ENCODE results near the gene POLR3A. TPM values are rescaled to one million over a fixed set of nuclear protein-coding genes. Genes with fewer than 3 reads are reported as not detected.
"Not testable (repeated sequence)": the region's sequence is repeated elsewhere in the genome, so short reads cannot be mapped to it uniquely, and the experiment has no call there.

The POLR3A gene
- total RNA-seq, 2 experiments from 2014 or later = 17.0 to 18.5 TPM

DNA sequence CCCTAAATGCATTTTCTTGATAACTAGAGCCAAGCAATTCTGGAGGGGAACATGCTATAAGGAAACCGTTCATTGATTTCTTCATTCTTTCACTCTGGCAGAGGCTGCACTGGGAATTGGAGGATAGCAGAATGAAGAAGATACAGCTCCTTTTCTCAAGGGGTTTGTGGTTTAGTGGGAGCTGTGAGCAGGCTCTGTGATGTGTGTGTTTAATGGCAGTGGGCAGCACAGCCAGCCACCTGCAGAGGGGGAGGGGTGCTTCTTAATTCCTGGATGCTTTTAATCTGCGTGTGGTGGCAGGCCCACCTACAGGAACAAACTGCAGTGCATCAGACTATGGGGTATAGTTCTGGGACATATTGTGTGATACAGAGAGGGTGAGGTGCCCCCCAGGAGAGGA is 36.3 kb upstream of the POLR3A start:
- peaks cover 54% of the 10 kb centered on the region for H3K4me1 Mint-ChIP-seq (ENCODE audit: low read depth)
- no peak overlapping the region for H3K27ac Mint-ChIP-seq
- DNase-seq = no peak
- no peak overlapping the region for H3K4me3 Mint-ChIP-seq
- ATAC-seq = no peak
- no peaks in the 10 kb centered on the region for H3K36me3 Mint-ChIP-seq (ENCODE audit: low read depth)
- ChIA-PET POLR2A (no interaction called here), CTCF (interaction anchor here (2.0 kb wide), 1 partner anchor 18 kb away, joined by 9 read pairs; no protein-coding TSS in a partner anchor)
- no peaks in the 10 kb centered on the region for H3K27me3 Mint-ChIP-seq (ENCODE audit: low read depth)
- H3K9me3 Mint-ChIP-seq (ENCODE audit: insufficient read depth) = no peaks in the 10 kb centered on the region

DNA sequence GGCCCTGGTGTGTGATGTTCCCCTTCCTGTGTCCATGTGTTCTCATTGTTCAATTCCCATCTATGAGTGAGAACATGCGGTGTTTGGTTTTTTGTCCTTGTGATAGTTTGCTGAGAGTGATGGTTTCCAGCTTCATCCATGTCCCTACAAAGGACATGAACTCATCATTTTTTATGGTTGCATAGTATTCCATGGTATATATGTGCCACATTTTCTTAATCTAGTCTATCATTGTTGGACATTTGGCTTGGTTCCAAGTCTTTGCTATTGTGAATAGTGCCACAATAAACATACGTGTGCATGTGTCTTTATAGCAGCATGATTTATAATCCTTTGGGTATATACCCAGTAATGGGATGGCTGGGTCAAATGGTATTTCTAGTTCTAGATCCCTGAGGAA is 35.6 kb upstream of the POLR3A start:
- CTCF ChIA-PET; H3K27ac Mint-ChIP-seq; H3K36me3 Mint-ChIP-seq (ENCODE audit: low read depth); H3K27me3 Mint-ChIP-seq (ENCODE audit: low read depth); H3K4me3 Mint-ChIP-seq; DNase-seq; POLR2A ChIA-PET; ATAC-seq; H3K9me3 Mint-ChIP-seq (ENCODE audit: insufficient read depth): not testable (repeated sequence)
- peaks cover 59% of the 10 kb centered on the region for H3K4me1 Mint-ChIP-seq (ENCODE audit: low read depth)

DNA sequence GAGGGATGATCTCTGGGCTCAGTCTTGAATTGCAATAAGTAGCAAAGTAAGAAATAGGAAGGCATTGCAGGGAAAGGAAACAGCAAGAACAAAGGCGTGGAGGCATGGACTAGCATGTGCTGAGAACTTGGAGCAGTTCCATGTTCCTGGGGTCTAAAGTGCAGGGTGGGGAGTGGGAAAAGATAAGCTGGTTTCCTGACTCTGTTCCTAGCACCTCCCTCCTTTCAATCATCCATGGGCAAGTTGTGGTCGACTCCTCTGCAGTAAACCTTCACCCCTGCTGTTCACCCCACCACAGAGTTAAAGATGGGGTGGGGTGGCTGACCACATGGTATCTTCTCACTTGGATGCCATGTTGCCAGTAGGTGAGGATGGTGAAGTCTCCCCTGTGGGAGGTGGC is 33.9 kb upstream of the POLR3A start:
- ChIA-PET POLR2A (no interaction called here), CTCF (interaction anchor here (1.9 kb wide), 1 partner anchor 16 kb away, joined by 11 read pairs; no protein-coding TSS in a partner anchor)
- peak overlapping the region; percentile 88 for H3K27ac Mint-ChIP-seq
- H3K4me1 Mint-ChIP-seq (ENCODE audit: low read depth) = peaks cover 63% of the 10 kb centered on the region
- no peak for ATAC-seq
- no peaks in the 10 kb centered on the region for H3K9me3 Mint-ChIP-seq (ENCODE audit: insufficient read depth)
- no peaks in the 10 kb centered on the region for H3K27me3 Mint-ChIP-seq (ENCODE audit: low read depth)
- H3K4me3 Mint-ChIP-seq = no peak overlapping the region
- no peaks in the 10 kb centered on the region for H3K36me3 Mint-ChIP-seq (ENCODE audit: low read depth)
- DNase-seq = no peak

DNA sequence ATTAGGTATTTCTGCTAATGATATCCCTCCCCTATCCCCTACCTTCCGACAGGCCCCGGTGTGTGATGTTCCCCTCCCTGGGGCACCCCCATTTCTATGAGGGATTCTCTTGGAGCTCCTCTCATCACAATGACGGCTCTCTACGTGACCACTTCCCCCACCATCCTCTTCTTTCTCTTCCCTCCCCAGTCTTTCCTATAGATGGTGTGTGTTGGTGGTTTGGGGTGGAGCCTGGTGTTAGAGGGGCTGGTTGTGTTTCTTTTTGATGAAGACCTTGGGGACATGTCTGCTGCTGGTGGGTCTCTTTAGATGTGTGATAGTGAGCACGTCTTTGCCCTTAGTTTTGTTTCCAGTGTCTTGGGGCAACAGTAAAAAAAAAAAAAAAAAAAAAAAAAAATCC is 33.0 kb upstream of the POLR3A start:
- Mint-ChIP-seq H3K36me3 (ENCODE audit: low read depth) (no peaks in the 10 kb centered on the region), H3K27ac (peak overlapping the region; percentile 88), H3K9me3 (ENCODE audit: insufficient read depth) (no peaks in the 10 kb centered on the region), H3K4me3 (peak overlapping the region; percentile 56), H3K27me3 (ENCODE audit: low read depth) (no peaks in the 10 kb centered on the region), H3K4me1 (ENCODE audit: low read depth) (peaks cover 62% of the 10 kb centered on the region)
- DNase-seq (peak; percentile 82), ATAC-seq (peak; percentile 93)
- ChIA-PET POLR2A (no interaction called here), CTCF (interaction anchor here (1.9 kb wide), 1 partner anchor 15 kb away, joined by 11 read pairs; no protein-coding TSS in a partner anchor)

DNA sequence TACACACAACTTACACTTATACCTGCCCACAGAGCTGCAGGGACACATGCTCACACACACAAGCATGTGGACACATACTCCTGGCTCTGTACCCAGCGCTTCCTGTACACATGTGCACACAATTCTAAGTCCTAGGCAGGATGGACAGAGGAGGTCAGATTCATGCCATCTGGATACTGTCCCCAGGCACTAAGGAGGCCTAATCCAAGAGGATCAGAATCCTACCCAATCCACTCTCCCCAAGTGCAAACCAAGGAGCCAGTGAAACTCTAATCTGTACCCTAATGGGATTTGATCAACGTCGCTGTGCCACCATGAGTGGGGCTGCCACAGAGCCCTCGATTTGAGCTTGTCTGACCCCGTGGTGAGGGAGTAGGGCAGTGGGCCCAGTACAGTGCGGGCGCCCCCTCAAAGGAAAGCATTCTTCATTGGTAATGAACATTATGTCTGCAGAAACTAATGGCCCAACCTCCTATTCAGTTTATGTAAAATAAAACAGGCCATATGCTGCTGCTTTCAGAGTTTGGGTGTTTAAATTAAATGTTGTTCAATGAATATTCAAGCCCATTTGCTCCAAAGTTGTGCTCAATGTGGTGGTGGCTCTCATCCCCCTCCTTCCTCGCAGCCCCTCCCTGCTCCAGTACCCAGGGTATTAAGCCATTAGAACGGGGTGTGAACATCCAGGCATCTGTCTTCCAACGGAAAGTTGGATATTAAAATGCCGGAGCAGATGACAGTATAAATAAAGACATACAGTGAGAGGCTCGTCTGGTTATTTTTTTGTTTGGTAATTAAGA is 30.8 kb upstream of the POLR3A start:
- no peak for DNase-seq
- H3K4me1 Mint-ChIP-seq (ENCODE audit: low read depth) = peaks cover 49% of the 10 kb centered on the region
- POLR2A ChIA-PET = no interaction called here
- H3K27ac Mint-ChIP-seq = peak overlapping the region; percentile 63
- CTCF ChIA-PET = interaction anchor here (1.0 kb wide), 1 partner anchor 13 kb away, joined by 3 read pairs; no protein-coding TSS in a partner anchor
- no peak overlapping the region for H3K4me3 Mint-ChIP-seq
- no peaks in the 10 kb centered on the region for H3K27me3 Mint-ChIP-seq (ENCODE audit: low read depth)
- H3K9me3 Mint-ChIP-seq (ENCODE audit: insufficient read depth) = no peaks in the 10 kb centered on the region
- H3K36me3 Mint-ChIP-seq (ENCODE audit: low read depth) = no peaks in the 10 kb centered on the region
- ATAC-seq = no peak

DNA sequence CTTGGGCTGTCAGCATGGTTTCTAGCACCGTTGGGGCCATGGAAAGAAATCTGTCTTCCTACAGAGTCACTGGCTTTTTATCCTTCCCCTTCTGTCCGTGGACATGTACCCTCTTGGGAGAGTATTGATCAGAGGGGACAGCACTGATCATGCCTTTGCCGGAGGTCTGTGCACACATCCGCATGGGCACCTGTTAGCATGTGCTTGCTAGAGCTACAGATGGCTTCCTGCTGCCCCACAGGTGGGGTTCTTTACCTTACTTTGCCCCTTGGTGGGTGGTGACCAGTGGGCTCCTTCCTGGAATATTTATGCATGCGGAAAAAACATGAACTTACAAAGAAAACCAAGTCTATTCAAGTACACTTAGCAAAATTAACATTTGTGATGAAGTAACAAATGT is 29.2 kb upstream of the POLR3A start:
- H3K4me1 Mint-ChIP-seq (ENCODE audit: low read depth) = peaks cover 43% of the 10 kb centered on the region
- ChIA-PET POLR2A (no interaction called here), CTCF (interaction anchor here (0.9 kb wide), 1 partner anchor 11 kb away, joined by 5 read pairs; no protein-coding TSS in a partner anchor)
- no peaks in the 10 kb centered on the region for H3K36me3 Mint-ChIP-seq (ENCODE audit: low read depth)
- peak overlapping the region; percentile 26 for H3K27ac Mint-ChIP-seq
- no peak overlapping the region for H3K4me3 Mint-ChIP-seq
- H3K27me3 Mint-ChIP-seq (ENCODE audit: low read depth) = no peaks in the 10 kb centered on the region
- no peak for ATAC-seq
- H3K9me3 Mint-ChIP-seq (ENCODE audit: insufficient read depth) = no peaks in the 10 kb centered on the region
- no peak for DNase-seq

DNA sequence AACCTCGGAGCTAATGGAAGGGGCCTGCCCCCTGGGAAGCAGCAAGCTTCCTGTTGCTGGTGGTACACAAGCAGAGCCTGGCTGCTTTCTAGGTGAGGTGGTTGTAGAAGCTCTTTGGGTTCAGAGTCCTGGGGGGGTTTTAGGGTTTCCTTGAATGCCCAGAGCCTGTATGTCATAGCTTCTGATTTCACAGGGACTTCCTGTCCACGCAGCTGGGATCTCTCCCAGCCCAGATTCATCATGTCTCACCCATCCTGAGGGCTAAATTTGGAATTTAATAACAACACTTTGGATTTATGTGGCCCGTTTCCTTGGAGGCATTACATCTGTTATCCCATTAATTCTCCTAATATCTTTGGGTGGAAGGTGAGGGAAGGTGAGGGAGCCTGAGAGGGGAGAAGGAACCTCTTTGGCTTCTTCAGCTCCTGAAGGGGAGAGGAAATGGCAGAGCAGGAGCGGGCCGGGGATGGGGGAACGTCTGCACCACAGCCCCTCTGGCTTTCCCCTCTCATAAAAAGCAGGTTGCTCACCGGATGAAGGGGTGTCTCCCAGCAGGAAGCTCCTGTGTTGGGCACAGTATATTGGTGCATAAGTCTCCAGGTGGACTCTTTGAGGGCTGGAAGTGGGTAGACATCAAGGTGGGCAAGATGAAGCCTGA is 24.0 kb upstream of the POLR3A start:
- CTCF ChIA-PET = interaction anchor here (1.4 kb wide), 1 partner anchor 1142 kb away, joined by 3 read pairs; no protein-coding TSS in a partner anchor
- DNase-seq (no peak), ATAC-seq (no peak)
- Mint-ChIP-seq H3K9me3 (ENCODE audit: insufficient read depth) (no peaks in the 10 kb centered on the region), H3K27me3 (ENCODE audit: low read depth) (no peaks in the 10 kb centered on the region), H3K4me3 (no peak overlapping the region), H3K36me3 (ENCODE audit: low read depth) (no peaks in the 10 kb centered on the region), H3K4me1 (ENCODE audit: low read depth) (peaks cover 13% of the 10 kb centered on the region), H3K27ac (no peak overlapping the region)
- POLR2A ChIA-PET = no interaction called here

DNA sequence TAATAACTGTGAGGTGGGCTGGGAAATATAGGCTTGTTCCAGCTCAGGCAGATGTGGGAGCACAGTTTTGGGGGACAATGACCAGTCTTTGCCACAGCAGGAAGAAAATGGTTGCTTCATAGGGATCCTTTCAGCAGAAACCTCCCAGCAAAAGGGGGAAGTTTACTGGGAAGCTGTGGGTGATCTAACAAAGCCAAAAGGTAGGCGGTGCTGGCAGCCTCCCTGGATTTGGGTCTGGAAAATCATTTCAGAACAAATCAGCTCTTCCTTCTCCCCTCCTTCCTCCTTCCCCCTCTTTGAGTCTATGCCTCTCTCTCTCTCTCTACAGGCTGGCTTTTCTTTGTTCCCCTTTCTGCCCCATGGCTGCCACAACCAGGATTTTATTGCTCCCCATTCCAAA is 20.5 kb upstream of the POLR3A start:
- DNase-seq = no peak
- ATAC-seq = no peak
- no peaks in the 10 kb centered on the region for H3K36me3 Mint-ChIP-seq (ENCODE audit: low read depth)
- peaks cover 28% of the 10 kb centered on the region for H3K4me1 Mint-ChIP-seq (ENCODE audit: low read depth)
- no peaks in the 10 kb centered on the region for H3K9me3 Mint-ChIP-seq (ENCODE audit: insufficient read depth)
- H3K4me3 Mint-ChIP-seq = no peak overlapping the region
- CTCF ChIA-PET = interaction anchor here (0.8 kb wide), 1 partner anchor 1147 kb away, joined by 3 read pairs; no protein-coding TSS in a partner anchor
- H3K27ac Mint-ChIP-seq = no peak overlapping the region
- POLR2A ChIA-PET = no interaction called here
- no peaks in the 10 kb centered on the region for H3K27me3 Mint-ChIP-seq (ENCODE audit: low read depth)

DNA sequence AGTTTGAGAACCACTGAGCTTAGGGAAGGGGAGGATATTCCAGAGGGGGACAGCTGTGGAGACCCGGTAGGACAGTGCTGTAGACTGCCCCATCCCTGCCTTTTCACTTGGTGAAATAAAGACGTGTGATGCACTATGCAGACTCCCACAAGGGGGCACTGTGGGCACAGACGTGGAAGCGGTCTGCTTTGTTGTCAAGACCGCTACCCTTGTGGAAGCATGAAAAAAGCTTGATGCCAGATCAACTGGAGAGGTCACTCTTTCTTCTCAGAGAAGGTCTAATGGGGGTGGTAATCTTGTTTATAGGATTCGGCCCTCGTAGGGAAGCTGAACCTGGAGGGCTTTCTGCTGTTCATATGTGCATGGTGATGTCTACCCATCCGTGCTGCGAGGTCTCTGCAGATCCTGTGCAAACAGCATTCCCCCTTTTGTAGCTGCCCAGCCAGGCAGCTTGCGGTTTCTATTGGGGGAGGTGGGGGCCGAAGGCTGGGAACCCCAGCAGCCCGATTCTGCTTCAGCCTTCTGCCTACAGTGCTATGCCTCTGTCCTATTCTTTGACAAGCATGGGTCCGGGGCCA is 18.1 kb upstream of the POLR3A start:
- Mint-ChIP-seq H3K36me3 (ENCODE audit: low read depth) (peaks cover 12% of the 10 kb centered on the region), H3K4me3 (no peak overlapping the region), H3K27ac (peak overlapping the region; percentile 26), H3K27me3 (ENCODE audit: low read depth) (no peaks in the 10 kb centered on the region), H3K4me1 (ENCODE audit: low read depth) (peaks cover 30% of the 10 kb centered on the region), H3K9me3 (ENCODE audit: insufficient read depth) (no peaks in the 10 kb centered on the region)
- DNase-seq (peak; percentile 91), ATAC-seq (peak; percentile 89)
- ChIA-PET POLR2A (interaction anchor here (0.7 to 1.1 kb wide), 2 partner anchors 12 to 159 kb away, joined by 3 read pairs; no protein-coding TSS in a partner anchor), CTCF (interaction anchor here (0.6 to 3.4 kb wide), 50 partner anchors 8 to 1182 kb away, joined by 3 to 29 read pairs (median 4); partner anchors contain the start of gene RPS24)

DNA sequence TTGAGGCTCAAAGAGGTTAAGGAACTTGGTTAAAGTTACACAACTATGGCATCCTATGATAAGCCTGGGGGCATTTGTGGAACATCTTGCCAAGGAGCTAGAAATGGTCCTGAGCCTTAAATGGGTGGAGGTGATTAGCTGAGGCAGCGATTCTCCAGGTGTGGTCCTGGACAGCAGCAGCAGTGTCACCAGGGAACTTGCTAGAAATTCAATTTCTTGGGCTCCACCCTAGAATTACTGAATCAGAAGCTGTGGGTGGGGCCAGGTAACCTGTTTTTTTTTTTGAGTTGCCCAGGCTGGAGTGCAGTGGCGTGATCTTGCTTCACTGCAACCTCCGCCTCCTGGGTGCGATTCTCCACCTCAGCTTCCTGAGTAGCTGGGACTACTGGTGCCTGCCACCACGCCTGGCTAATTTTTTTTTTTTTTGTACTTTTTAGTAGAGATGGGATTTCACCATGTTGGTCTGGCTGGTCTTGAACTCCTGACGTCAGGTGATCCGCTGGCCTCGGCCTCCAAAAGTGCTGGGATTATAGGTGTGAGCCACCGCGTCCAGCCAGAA is 17.5 kb upstream of the POLR3A start:
- Mint-ChIP-seq H3K27me3 (ENCODE audit: low read depth) (no peaks in the 10 kb centered on the region), H3K9me3 (ENCODE audit: insufficient read depth) (no peaks in the 10 kb centered on the region), H3K27ac (peak overlapping the region; percentile 26), H3K36me3 (ENCODE audit: low read depth) (peaks cover 17% of the 10 kb centered on the region), H3K4me3 (no peak overlapping the region), H3K4me1 (ENCODE audit: low read depth) (peaks cover 32% of the 10 kb centered on the region)
- ChIA-PET CTCF (interaction anchor here (0.6 to 3.4 kb wide), 34 partner anchors 7 to 1149 kb away, joined by 3 to 29 read pairs (median 5); partner anchors contain the start of gene RPS24), POLR2A (interaction anchor here (1.1 kb wide), 1 partner anchor 159 kb away, joined by 3 read pairs; no protein-coding TSS in a partner anchor)
- ATAC-seq (peak; percentile 17), DNase-seq (no peak)

DNA sequence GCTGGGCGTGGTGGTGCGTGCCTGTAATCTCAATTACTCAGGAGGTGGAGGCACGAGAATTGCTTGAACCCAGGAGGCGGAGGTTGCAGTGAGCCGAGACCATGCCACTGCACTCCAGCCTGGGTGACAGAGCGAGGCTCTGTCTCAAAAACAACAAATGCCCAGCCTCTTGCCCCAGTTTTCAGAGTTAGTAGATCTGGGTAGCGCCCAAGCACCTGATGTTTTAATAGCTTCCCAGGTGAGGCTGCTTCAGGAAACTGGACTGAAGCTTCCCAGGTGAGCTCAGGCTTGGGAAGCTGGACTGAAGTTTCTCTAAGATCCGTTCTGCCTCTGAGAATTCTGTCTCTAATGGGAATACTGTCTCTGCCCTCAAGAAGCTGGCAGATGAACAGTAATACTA is 16.5 kb upstream of the POLR3A start:
- CTCF ChIA-PET = interaction anchor here (0.6 to 3.4 kb wide), 11 partner anchors 9 to 1150 kb away, joined by 3 to 29 read pairs (median 6); no protein-coding TSS in a partner anchor
- H3K27ac Mint-ChIP-seq = no peak overlapping the region
- no peak overlapping the region for H3K4me3 Mint-ChIP-seq
- DNase-seq (no peak), ATAC-seq (no peak)
- H3K36me3 Mint-ChIP-seq (ENCODE audit: low read depth) = peaks cover 26% of the 10 kb centered on the region
- H3K4me1 Mint-ChIP-seq (ENCODE audit: low read depth) = peaks cover 42% of the 10 kb centered on the region
- no peaks in the 10 kb centered on the region for H3K27me3 Mint-ChIP-seq (ENCODE audit: low read depth)
- POLR2A ChIA-PET = no interaction called here
- no peaks in the 10 kb centered on the region for H3K9me3 Mint-ChIP-seq (ENCODE audit: insufficient read depth)
